Measurements from ENCODE around the gene NBEAL2.

Gene NBEAL2

GRCh38 chr3:47000922-47001730 lies 21.7 kb downstream of the NBEAL2 start:
- no peak for DNase-seq

- DNase-seq = no peak
Observed at GRCh38 chr3:47001731-47002170, 22.3 kb downstream of the NBEAL2 start.

- DNase-seq = no peak
Observed at GRCh38 chr3:47002171-47003055, 22.9 kb downstream of the NBEAL2 start.

DNA sequence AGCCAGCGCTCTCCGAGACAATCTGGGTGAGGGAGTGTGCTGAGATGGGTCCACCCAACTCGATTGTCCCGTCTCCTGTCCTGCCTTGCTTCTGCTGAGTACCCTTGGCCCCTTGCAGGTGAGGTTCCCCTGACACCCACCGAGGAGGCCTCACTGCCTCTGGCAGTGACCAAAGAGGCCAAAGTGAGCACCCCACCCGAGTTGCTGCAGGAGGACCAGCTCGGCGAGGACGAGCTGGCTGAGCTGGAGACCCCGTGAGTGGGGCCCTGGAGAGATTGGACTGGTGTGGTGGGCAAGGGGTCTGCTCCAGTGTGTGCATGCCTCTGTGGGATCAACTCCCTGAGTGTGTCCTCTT lies 23.6 kb downstream of the NBEAL2 start:
- DNase-seq = no peak

DNA sequence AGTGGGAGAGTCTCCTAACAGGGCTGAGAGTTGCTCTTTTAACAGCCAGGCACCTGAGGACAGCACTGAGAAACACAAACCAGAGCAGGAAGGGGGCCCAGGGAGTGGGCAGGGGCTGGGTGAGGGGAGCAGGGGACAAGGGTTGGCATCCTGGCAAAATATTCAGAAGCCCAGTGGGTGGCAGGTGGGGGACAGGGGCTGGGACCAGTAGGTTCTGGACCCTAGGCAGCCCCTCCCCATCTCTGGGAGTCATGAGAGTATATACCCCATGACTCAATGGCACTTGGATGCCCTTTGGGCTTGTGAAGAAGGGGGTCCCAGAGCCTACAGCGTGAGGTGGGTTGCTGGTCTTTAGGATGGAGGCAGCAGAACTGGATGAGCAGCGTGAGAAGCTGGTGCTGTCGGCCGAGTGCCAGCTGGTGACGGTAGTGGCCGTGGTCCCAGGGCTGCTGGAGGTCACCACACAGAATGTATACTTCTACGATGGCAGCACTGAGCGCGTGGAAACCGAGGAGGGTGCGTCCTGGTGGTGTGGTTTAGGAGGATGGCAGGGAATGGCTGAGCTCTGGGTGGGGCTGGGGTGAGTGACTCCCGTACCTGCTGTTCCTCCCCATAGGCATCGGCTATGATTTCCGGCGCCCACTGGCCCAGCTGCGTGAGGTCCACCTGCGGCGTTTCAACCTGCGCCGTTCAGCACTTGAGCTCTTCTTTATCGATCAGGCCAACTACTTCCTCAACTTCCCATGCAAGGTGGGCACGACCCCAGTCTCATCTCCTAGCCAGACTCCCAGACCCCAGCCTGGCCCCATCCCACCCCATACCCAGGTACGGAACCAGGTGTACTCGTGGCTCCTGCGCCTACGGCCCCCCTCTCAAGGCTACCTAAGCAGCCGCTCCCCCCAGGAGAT lies 24.2 kb downstream of the NBEAL2 start:
- DNase-seq = no peak

- DNase-seq = no peak
Observed at GRCh38 chr3:47004369-47005211, 25.1 kb downstream of the NBEAL2 start.

DNA sequence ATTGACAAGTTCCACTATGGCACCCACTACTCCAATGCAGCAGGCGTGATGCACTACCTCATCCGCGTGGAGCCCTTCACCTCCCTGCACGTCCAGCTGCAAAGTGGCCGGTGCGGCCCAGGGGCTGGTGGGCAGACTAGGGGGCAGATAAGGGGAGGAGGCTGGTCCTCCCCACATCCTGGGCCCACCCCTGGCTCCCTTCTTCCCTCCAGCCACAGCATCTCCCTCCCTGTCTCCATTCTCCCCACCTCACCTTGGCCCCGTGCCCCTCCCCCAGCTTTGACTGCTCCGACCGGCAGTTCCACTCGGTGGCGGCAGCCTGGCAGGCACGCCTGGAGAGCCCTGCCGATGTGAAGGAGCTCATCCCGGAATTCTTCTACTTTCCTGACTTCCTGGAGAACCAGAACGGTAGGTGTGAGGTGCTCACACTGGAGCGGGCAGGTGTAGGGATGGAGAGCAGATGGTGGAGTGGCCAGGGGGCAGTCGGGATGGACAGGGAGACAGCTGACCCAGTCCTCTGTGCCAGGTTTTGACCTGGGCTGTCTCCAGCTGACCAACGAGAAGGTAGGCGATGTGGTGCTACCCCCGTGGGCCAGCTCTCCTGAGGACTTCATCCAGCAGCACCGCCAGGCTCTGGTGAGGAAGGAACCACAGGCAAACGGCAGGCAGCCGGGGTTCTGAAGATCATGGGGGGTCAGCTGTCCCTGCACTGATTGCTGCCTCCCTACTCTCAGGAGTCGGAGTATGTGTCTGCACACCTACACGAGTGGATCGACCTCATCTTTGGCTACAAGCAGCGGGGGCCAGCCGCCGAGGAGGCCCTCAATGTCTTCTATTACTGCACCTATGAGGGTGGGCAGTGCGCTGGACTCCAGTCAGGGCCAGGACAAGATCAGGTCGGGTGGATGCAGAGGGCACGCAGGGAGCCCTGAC lies 26.0 kb downstream of the NBEAL2 start:
- no peak for DNase-seq

GRCh38 chr3:47006145-47006651 lies 26.7 kb downstream of the NBEAL2 start:
- no peak for DNase-seq

DNA sequence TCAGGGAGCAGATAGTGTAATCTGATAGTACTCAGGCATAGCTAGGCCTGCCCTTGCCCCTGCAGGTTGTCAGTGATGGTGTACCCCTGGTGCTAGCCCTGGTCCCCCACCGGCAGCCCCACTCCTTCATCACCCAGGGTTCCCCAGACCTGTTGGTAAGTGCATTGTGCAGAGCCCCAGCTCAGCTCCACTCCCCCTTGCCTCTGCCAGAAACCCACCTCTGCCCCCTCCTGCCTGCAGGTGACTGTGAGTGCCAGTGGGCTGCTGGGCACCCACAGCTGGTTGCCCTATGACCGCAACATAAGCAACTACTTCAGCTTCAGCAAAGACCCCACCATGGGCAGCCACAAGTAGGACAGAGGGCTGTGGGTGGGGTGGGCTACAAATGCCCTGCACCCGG lies 27.5 kb downstream of the NBEAL2 start:
- no peak for DNase-seq

GRCh38 chr3:47007482-47008233 lies 28.2 kb downstream of the NBEAL2 start:
- no peak for DNase-seq

DNA sequence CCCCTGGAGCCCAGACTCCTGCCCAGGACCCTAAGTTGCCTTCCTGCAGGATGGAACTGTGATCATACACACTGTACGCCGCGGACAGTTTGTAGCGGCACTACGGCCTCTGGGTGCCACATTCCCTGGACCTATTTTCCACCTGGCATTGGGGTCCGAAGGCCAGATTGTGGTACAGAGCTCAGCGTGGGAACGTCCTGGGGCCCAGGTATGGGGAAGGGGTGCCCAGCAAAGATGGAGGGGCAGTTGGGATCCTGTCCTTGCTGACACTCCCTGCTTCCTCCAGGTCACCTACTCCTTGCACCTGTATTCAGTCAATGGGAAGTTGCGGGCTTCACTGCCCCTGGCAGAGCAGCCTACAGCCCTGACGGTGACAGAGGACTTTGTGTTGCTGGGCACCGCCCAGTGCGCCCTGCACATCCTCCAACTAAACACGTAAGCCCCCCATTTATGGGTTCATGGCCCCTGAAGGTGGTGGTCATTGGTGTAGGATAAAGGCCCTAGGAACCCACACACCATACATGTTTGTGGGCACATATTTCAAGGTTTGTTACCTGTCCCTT lies 28.8 kb downstream of the NBEAL2 start:
- no peak for DNase-seq

- no peak for DNase-seq
Observed at GRCh38 chr3:47008851-47009224, 29.4 kb downstream of the NBEAL2 start.

GRCh38 chr3:47009225-47010110 lies 30.0 kb downstream of the NBEAL2 start:
- no peak for DNase-seq

DNA sequence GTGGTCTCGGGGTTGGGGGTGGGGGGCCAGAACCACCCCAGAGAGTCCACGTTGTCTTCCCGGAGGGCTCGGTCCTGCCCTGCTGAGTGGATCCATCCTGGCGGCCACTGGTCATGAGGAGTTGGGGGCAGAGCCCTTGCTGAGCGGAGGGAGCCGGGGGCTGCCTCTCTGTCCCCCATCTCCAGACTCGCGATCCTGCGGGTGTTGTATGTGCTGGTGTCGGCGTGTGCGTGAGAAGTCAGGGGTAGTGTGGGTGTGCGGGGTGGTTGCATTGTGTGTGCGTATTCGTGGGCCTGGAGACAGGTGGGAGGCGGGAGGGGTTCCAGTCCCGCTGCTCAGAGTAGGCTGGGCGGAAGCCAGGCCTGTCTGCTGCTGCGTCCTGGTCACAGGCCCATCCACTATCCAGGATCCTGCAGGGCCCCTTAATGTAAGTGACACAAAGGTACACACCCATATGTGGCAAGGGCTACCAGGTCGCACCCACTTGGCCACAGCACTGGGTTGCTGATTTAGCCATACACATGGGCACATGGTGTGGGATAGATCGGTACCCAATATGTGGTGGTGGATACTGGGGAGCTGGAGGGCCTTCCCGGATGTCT lies 30.7 kb downstream of the NBEAL2 start:
- DNase-seq = no peak

GRCh38 chr3:47010910-47011309 lies 31.4 kb downstream of the NBEAL2 start:
- DNase-seq = no peak

GRCh38 chr3:47011371-47011770 lies 31.9 kb downstream of the NBEAL2 start:
- DNase-seq = no peak

GRCh38 chr3:47012342-47013230 lies 33.1 kb downstream of the NBEAL2 start:
- no peak for DNase-seq
